H1 (cell line): ENCODE measurements around the gene RASA4B.
"Not testable (repeated sequence)": the region's sequence is repeated elsewhere in the genome, so short reads cannot be mapped to it uniquely, and the experiment has no call there.

Source experiments
- EZH2 ChIP-seq: fragments of 200-600 bp; sonication (generic); IDR thresholded peaks from 2 replicates; pipeline ENCODE4 v1.7.1; 2012; ENCODE audit warnings: low read depth, mild to moderate bottlenecking, moderate library complexity, low read length, inconsistent platforms; ENCODE audit not compliant: severe bottlenecking
- PHF8 ChIP-seq: fragments of 200-600 bp; sonication (generic); conservative IDR thresholded peaks from 2 replicates; pipeline ENCODE4 v1.7.1; 2012; ENCODE audit warnings: low read depth, mild to moderate bottlenecking, inconsistent platforms, low read length, moderate library complexity
- POLR2AphosphoS5 ChIP-seq: IDR thresholded peaks from 2 replicates; pipeline ENCODE4 v1.6.1; 2011; ENCODE audit warnings: low read depth, low read length
- TF ChIP-seq, protein P1 (sequence below), 3 experiments: IDR thresholded peaks; 1 replicate in 2 of 3; 2 replicates in 1 of 3; pipeline versions ENCODE4 v1.5.1 to v1.6.1; 2011; ENCODE audit warnings: low read length in 3 of 3, mild to moderate bottlenecking in 3 of 3, inconsistent platforms in 2 of 3, low read depth in 1 of 3, moderate library complexity in 1 of 3; ENCODE audit not compliant: insufficient read depth in 1 of 3; ENCODE audit errors: control extremely low read depth in 1 of 3
- TF ChIP-seq, protein P2 (sequence below): IDR thresholded peaks from 2 replicates; pipeline ENCODE4 v1.6.1; 2011; ENCODE audit warnings: low read length, improper control_type of control experiment

DNA sequence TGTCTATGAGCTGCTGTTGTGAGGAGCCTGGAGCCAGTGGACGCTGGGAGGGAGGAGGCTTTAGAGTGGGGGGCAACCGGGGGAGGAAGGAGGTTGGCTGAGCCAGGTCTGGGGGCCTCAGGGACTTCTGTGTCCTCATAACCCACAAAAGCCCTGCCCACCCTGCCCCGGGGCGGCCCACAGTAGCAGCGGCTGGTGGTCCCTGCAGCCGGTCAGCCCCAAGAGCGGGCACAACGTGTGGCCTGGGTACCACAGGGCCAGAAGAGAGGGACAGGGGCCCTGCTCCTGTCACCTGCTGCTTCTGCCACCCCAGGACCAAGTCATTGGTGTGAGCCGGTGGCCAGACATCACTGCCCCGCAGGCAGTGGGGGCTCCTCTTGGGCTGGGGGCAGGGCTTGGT, 35.6 kb downstream of the RASA4B start:
- TF ChIP-seq, protein P1, sequence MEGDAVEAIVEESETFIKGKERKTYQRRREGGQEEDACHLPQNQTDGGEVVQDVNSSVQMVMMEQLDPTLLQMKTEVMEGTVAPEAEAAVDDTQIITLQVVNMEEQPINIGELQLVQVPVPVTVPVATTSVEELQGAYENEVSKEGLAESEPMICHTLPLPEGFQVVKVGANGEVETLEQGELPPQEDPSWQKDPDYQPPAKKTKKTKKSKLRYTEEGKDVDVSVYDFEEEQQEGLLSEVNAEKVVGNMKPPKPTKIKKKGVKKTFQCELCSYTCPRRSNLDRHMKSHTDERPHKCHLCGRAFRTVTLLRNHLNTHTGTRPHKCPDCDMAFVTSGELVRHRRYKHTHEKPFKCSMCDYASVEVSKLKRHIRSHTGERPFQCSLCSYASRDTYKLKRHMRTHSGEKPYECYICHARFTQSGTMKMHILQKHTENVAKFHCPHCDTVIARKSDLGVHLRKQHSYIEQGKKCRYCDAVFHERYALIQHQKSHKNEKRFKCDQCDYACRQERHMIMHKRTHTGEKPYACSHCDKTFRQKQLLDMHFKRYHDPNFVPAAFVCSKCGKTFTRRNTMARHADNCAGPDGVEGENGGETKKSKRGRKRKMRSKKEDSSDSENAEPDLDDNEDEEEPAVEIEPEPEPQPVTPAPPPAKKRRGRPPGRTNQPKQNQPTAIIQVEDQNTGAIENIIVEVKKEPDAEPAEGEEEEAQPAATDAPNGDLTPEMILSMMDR (IDR thresholded peaks at IDR 0.05; ENCODE audit: control extremely low read depth in 1 of 3, insufficient read depth in 1 of 3, low read depth in 1 of 3, low read length in 3 of 3) = not testable (repeated sequence)
- not testable (repeated sequence) for TF ChIP-seq PHF8, POLR2AphosphoS5, EZH2
- TF ChIP-seq, protein P2, sequence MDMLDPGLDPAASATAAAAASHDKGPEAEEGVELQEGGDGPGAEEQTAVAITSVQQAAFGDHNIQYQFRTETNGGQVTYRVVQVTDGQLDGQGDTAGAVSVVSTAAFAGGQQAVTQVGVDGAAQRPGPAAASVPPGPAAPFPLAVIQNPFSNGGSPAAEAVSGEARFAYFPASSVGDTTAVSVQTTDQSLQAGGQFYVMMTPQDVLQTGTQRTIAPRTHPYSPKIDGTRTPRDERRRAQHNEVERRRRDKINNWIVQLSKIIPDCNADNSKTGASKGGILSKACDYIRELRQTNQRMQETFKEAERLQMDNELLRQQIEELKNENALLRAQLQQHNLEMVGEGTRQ = not testable (repeated sequence)
